Activated CD8-positive, alpha-beta memory T cell treated with anti-CD3 and anti-CD28 coated beads, Interleukin-2, amount 50 U/mL, for 24 hours (primary cell): ENCODE measurements around the gene PNLIPRP1.

Experiments
- DNase-seq: peaks from one replicate; pipeline ENCODE4 v3.0.0-alpha.2; 2020; ENCODE audit errors: extremely low read depth

The PNLIPRP1 gene

GRCh38 chr10:116599991-116600390, 9.2 kb downstream of the PNLIPRP1 start:
- DNase-seq = no peak

DNA sequence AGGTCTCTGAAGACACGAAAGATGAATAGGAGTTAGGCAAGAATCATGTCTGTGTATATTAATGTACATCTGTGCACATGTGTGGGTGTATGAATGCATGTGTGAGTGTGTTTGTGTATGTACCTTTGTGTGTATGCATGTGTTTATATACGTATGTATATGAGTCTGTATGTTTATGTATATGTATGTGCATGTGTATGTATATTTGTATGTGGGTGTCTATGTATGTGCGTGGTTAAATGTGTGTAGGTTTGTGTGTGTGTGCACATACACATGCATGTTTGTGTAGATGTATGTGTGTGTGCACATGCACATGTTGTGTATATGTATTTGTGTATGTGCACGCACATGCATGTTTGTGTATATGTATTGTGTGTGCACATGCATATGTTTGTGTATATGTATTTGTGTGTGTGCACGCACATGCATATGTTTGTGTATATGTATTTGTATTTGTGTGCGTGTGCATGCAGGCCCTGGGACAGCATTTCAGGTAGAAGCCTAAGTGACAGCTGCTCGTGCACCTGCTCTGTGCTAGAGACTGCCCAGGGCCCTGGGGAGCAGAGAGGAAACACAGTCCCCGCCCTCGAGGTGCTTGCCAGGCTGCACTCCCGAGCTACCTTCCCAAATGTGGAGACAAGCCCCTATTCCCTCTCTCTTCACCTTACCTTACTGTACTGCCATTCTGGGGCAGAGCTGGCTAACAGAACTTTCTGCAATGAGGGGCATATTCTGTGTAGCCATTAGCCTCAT, 12.1 kb downstream of the PNLIPRP1 start:
- DNase-seq = no peak

DNA sequence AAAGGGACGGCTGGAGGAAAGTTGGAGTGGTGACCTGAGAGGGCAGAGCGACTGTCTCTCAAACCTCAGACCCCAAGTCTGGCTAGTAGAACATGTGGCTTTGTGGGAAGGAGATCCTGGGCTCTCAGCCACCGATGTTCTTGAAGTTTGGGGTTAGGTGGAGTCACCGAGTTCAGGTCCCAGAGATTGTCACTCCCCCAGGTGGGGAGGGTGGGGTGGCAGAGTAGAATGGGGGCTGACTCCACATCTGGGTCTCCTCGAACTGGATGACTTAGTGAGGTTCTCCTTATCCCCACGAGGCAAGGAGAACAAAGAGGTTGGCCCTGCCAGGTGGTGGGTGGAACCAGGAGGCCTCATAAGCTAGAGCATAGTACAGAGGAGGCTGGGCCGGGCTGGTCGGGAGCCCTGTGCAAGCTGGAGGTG, 15.3 kb downstream of the PNLIPRP1 start:
- no peak for DNase-seq

DNA sequence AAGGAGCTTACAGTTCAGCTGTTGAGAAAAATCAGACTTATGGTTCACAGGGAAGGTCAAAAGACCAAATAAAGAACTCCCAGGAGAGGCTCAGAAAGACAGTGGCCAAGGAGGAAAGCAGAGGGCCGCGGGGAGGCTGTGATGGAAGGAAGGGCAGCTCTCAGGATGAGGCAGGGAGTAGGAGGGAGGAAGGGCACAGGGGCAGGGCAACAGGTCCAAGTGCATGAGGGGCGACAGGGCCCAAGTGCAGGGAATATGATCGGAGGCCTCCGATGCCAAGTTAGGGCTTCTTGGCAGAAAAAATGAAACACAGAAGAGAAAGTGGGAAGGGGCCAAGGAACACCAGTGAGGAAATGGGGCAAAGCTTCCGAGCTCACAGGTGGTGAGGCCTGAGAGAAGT, 16.6 kb downstream of the PNLIPRP1 start:
- no peak for DNase-seq

GRCh38 chr10:116608686-116609594, 18.2 kb downstream of the PNLIPRP1 start:
- DNase-seq = no peak

GRCh38 chr10:116610443-116611152, 19.8 kb downstream of the PNLIPRP1 start:
- no peak for DNase-seq

DNA sequence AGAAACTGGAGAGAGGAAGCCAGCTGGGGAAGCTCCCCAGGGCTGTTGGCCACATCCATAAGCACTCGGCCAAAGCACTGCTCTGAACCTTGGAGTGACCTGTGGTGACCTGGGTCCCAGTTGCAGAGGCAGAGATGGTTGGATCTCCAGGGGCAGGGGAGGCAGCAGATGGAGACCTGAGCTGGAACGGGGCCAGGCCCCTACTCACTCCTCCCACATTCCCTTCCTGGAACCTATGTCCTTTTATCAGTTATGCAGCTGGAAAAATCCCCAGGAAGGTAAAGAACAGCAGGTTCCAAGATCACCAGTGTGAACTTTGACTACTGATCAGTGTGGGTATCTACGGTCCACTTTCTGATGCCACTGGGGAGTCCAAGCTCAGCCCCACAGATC, 20.4 kb downstream of the PNLIPRP1 start:
- no peak for DNase-seq

GRCh38 chr10:116612107-116612769, 21.5 kb downstream of the PNLIPRP1 start:
- no peak for DNase-seq

GRCh38 chr10:116613471-116613870, 22.7 kb downstream of the PNLIPRP1 start:
- DNase-seq = no peak

GRCh38 chr10:116614796-116615195, 24.0 kb downstream of the PNLIPRP1 start:
- DNase-seq = no peak

GRCh38 chr10:116615199-116615776, 24.5 kb downstream of the PNLIPRP1 start:
- no peak for DNase-seq

DNA sequence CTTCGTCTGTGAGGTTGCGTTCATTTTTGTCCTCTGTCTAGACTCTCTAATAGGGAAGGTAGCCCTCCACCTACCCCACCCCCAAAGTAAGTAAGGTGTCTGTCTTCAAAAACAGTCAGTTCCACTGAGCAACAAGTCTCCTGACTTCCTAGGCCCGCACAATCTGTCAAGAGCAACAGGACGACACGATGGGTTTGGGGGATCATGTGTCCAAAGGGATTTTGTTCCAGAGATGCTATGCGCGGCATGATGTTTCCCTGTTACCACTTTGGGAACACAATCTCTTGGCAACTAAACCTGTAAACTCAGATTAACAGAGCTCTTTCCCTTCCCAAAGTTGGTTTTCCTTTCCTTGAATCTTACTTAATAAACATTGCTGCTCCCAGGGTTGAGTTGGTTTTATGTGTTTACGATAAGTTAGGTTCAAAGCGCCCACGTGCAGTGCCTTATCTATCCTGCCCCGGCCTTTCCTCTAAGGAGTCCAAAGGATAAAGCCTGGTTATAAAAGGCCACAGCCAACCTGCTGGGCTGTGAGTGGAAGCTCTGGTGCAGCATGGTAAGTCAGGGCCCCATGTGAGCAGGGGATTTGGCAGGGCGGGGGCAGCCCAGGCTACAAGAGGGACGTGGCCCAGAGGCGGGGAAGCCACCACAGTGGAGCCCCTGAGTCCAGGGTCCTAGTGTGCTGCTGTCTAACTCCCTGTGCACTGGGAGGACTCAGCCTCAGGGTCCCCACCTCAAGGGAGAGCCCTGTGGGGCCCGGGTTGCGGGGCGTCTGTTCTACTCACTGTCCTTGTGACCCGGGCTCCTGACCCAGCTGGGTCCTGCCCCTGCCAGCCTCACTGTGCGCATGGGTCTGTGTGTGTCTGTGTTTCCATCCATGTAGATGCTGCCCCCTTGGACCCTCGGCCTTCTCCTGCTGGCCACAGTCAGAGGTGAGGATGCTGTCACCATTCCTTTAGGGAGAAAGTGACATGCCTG, 30.0 kb downstream of the PNLIPRP1 start, which contains the start of gene PNLIPRP2:
Gene PNLIPRP2 (plus strand): TSS at position 531 of the 978 bp plus-strand sequence.
- no peak for DNase-seq

DNA sequence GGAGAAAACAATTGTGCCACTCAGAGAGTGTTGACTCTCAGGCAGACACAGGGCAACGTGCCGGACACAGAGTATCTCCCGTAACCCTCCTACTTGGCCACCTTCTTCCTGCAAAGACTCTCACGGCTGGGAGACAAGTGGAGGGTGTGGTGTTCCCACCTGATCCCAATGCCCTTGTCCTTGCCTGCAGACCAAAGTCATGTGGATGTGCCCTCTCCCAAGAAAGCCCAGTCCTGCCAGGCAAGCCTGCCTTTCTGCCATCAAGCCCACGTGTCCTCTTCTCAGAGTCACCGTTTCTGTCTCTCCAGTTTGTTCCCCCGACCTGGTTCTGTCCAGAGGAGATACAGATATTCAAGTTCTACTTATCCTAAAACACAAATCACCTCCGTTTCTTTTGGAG, 30.7 kb downstream of the PNLIPRP1 start:
- DNase-seq = no peak

DNA sequence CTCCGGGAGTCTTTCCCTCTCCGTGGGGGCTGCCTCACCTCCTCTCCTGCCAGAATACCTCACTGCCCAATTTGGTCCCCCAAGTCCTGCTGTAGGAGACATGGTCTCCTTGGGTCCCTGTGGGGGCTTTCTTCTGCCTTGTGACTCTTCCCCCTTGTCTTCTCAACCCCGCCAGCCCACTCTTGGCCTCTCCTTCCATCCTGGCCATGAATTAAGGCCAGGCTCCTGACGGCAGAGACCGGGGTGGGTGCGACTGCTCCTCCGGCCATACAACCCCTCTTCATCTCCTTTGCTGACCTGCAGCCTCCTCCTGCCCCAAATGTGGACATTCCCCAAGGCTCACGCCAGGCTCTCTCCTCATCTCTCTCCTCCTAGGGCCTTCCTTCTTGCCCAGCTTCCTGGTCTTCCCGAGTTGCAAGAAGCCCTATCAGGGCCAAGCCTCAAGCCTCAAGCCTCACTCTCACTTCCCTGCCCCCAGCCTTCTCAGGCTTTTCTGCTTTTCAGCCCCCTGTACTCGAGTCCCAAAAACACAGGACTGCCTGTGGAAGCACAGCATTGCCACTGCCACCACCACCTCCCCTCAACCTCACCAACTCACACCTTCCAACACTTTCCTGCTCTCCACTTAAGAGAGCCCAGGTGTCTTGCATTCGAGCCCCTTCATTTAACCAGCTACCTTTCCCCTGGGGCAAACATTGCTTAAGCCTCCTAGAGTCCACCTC, 31.3 kb downstream of the PNLIPRP1 start:
- DNase-seq = no peak

- no peak for DNase-seq
These were observed 35.1 kb downstream of the PNLIPRP1 start for GRCh38 chr10:116625845-116626244.

GRCh38 chr10:116626815-116627214, 36.1 kb downstream of the PNLIPRP1 start:
- no peak for DNase-seq

GRCh38 chr10:116627386-116627933, 36.7 kb downstream of the PNLIPRP1 start:
- no peak for DNase-seq

DNA sequence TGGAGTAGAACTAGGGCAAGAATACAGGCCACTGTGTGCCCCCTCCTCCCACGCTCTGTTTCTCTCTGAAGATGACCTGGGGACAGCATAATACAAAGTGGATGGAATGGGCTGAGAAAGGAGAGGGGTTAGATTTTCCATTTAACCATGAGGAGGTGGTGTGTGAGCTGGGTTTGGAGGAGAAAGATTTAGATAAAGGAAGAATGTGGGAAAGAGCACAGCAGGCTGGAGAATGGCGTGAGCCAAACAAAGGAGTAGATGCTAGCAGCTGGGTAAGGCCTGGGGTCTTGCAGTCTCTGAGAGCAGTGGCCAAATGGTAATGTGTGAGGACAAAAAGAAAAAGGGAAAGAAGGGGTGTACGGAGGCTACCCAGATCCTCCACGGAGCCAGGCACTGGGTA, 38.6 kb downstream of the PNLIPRP1 start:
- no peak for DNase-seq

DNA sequence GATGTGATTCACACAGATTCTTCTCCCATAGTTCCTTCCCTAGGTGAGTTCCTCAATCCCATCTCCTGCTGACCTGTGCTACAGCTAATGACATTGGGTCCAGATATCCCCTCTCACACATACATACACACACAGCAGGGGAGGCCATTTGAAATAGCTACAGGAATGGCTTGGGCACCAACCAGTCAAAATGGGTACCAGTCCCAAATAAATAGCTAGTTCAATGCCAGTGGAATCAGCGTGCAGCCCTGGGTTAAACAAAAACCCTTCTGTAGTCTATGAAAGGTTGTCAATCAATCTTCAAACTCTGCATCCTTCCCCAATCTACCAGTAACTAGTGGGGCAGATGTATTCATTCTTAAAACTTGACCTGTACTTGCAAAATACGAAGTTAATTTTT, 39.3 kb downstream of the PNLIPRP1 start:
- no peak for DNase-seq
